H1 (cell line): ENCODE measurements around the gene PCDHGB6. TPM values are rescaled to one million over a fixed set of nuclear protein-coding genes. Genes with fewer than 3 reads are reported as not detected.

ENCODE experiments used
- CTCF ChIA-PET: fragments of 300-600 bp; sonication (Branson Sonifier 250); formaldehyde crosslinking; loops from one replicate; lab custom pipeline; 2021; ENCODE audit not compliant: partially characterized antibody; lab: Charles Lee
- POLR2A ChIA-PET: fragments of 300-600 bp; sonication (Branson Sonifier 250); formaldehyde crosslinking; loops from one replicate; lab custom pipeline; 2021; ENCODE audit warnings: inconsistent platforms; ENCODE audit not compliant: partially characterized antibody; lab: Charles Lee
- DNase-seq, 2 experiments: peaks; one replicate each; pipeline versions ENCODE4 v3.0.0 to v3.0.0-alpha.2; 2010 to 2022; ENCODE audit warnings: low spot score in 2 of 2, low read depth in 1 of 2, mixed read lengths in 1 of 2
- FAIRE-seq: peaks from 2 replicates; lab custom pipeline; 2011; peaks lifted over from hg19 to GRCh38; lab: Jason Lieb, UNC
- H2AFZ ChIP-seq: 2 replicates; pipeline ENCODE4 v1.8.1; 2012; ENCODE audit warnings: low read length, inconsistent platforms
- H2AK5ac ChIP-seq: 2 replicates; pipeline ENCODE4 v1.6.1; 2013; ENCODE audit warnings: low read depth, low read length
- H2BK120ac ChIP-seq: replicated peaks from 2 replicates; pipeline ENCODE3; 2013; ENCODE audit warnings: low read depth, low read length, inconsistent platforms
- H2BK12ac ChIP-seq: 2 replicates; pipeline ENCODE4 v1.6.1; 2013; ENCODE audit warnings: low read depth, low read length
- H2BK15ac ChIP-seq: 2 replicates; pipeline ENCODE4 v1.6.1; 2013; ENCODE audit warnings: low read length
- H2BK20ac ChIP-seq: 2 replicates; pipeline ENCODE4 v1.6.1; 2013; ENCODE audit warnings: low read length
- H2BK5ac ChIP-seq: 2 replicates; pipeline ENCODE4 v1.6.1; 2013; ENCODE audit warnings: low read depth, low read length
- H3K14ac ChIP-seq: 2 replicates; pipeline ENCODE4 v1.6.1; 2013; ENCODE audit warnings: inconsistent platforms; ENCODE audit not compliant: insufficient read length
- H3K18ac ChIP-seq: 2 replicates; pipeline ENCODE4 v1.6.1; 2013; ENCODE audit warnings: low read length; ENCODE audit errors: extremely low read depth
- H3K23ac ChIP-seq: 2 replicates; pipeline ENCODE4 v1.6.1; 2013; ENCODE audit warnings: inconsistent platforms; ENCODE audit not compliant: insufficient read length
- H3K23me2 ChIP-seq: 2 replicates; pipeline ENCODE4 v1.6.1; 2013; ENCODE audit warnings: low read depth, low read length
- H3K27ac ChIP-seq: 2 replicates; pipeline ENCODE4 v1.6.1; 2011; ENCODE audit warnings: low read depth, low read length, inconsistent platforms
- H3K27me3 ChIP-seq, 4 experiments: replicated peaks in 1 of 4; 1 replicate in 1 of 4; 2 replicates in 3 of 4; pipeline versions ENCODE4 v1.6.1 to v1.8.1; 2011 to 2013; ENCODE audit warnings: low read length in 3 of 4, mild to moderate bottlenecking in 3 of 4, inconsistent platforms in 2 of 4, mixed read lengths in 2 of 4, moderate library complexity in 1 of 4; ENCODE audit not compliant: control insufficient read depth in 3 of 4, insufficient read depth in 3 of 4; ENCODE audit errors: extremely low read depth in 1 of 4
- H3K36me3 ChIP-seq, 4 experiments: 2 replicates each; pipeline versions ENCODE4 v1.6.1 to v1.8.1; 2011 to 2013; ENCODE audit warnings: mild to moderate bottlenecking in 4 of 4, low read length in 3 of 4, moderate library complexity in 2 of 4, control low read depth in 1 of 4, inconsistent platforms in 1 of 4; ENCODE audit not compliant: insufficient read depth in 4 of 4, control insufficient read depth in 2 of 4
- H3K4ac ChIP-seq: replicated peaks from 2 replicates; pipeline ENCODE3; 2013; ENCODE audit warnings: low read length, low read depth, mixed read lengths, inconsistent platforms; ENCODE audit not compliant: insufficient read length
- H3K4me1 ChIP-seq, 4 experiments: replicated peaks in 1 of 4; 1 replicate in 1 of 4; 2 replicates in 3 of 4; pipeline versions ENCODE4 v1.6.1 to v1.8.1; 2011 to 2013; ENCODE audit warnings: low read length in 3 of 4, inconsistent platforms in 2 of 4, mixed read lengths in 1 of 4; ENCODE audit not compliant: insufficient read depth in 4 of 4, control insufficient read depth in 3 of 4
- H3K4me2 ChIP-seq, 2 experiments: 2 replicates each; pipeline versions ENCODE4 v1.6.1 to v1.8.1; 2011 to 2013; ENCODE audit warnings: low read depth in 2 of 2, low read length in 2 of 2, control low read depth in 1 of 2, inconsistent platforms in 1 of 2, mild to moderate bottlenecking in 1 of 2; ENCODE audit not compliant: insufficient read depth in 1 of 2
- H3K4me3 ChIP-seq, 4 experiments: fragments of 200-600, 300-600 bp in 1 of 4; sonication (generic), shearing (Covaris generic), sonication (Bioruptor Twin) in 1 of 4; 2 replicates each; pipeline versions ENCODE4 v1.5.1 to v1.8.1; 2011 to 2016; ENCODE audit warnings: low read length in 4 of 4, low read depth in 3 of 4, control low read depth in 2 of 4, inconsistent platforms in 2 of 4, mild to moderate bottlenecking in 2 of 4, mixed read lengths in 1 of 4, moderate library complexity in 1 of 4; ENCODE audit not compliant: insufficient read depth in 2 of 4; ENCODE audit errors: extremely low read depth in 1 of 4
- H3K56ac ChIP-seq: replicated peaks from 2 replicates; pipeline ENCODE3; 2013; ENCODE audit warnings: low read depth, mild to moderate bottlenecking, mixed read lengths, low read length, inconsistent platforms; ENCODE audit not compliant: insufficient read length
- H3K79me1 ChIP-seq: 2 replicates; pipeline ENCODE4 v1.6.1; 2013; ENCODE audit warnings: low read depth, low read length, control low read depth
- H3K79me2 ChIP-seq, 2 experiments: 2 replicates each; pipeline versions ENCODE4 v1.6.1 to v1.8.1; 2012 to 2013; ENCODE audit warnings: low read length in 2 of 2, mild to moderate bottlenecking in 2 of 2, inconsistent platforms in 1 of 2; ENCODE audit not compliant: insufficient read depth in 2 of 2, control insufficient read depth in 1 of 2
- H3K9ac ChIP-seq, 4 experiments: replicated peaks in 1 of 4; 1 replicate in 1 of 4; 2 replicates in 3 of 4; pipeline versions ENCODE4 v1.6.1 to v1.8.1; 2011 to 2013; ENCODE audit warnings: low read depth in 3 of 4, low read length in 3 of 4, control low read depth in 2 of 4, mild to moderate bottlenecking in 2 of 4, moderate library complexity in 2 of 4, inconsistent platforms in 1 of 4; ENCODE audit errors: extremely low read depth in 1 of 4
- H3K9me3 ChIP-seq, 2 experiments: 2 replicates each; pipeline versions ENCODE4 v1.6.1 to v1.8.1; 2012 to 2013; ENCODE audit warnings: mild to moderate bottlenecking in 2 of 2, moderate library complexity in 2 of 2, control low read depth in 1 of 2, inconsistent platforms in 1 of 2, low read depth in 1 of 2, low read length in 1 of 2, mixed read lengths in 1 of 2; ENCODE audit not compliant: insufficient read depth in 2 of 2
- H4K20me1 ChIP-seq, 2 experiments: replicated peaks in 1 of 2; 2 replicates each; pipeline versions ENCODE3 to v1.8.1; 2011 to 2013; ENCODE audit warnings: inconsistent platforms in 2 of 2, low read length in 2 of 2, mild to moderate bottlenecking in 1 of 2; ENCODE audit not compliant: insufficient read depth in 2 of 2, control insufficient read depth in 1 of 2
- H4K5ac ChIP-seq: 2 replicates; pipeline ENCODE4 v1.6.1; 2013; ENCODE audit warnings: low read length, low read depth, mixed read lengths, inconsistent platforms; ENCODE audit not compliant: insufficient read length
- H4K8ac ChIP-seq: 2 replicates; pipeline ENCODE4 v1.8.0; 2013; ENCODE audit warnings: mild to moderate bottlenecking, moderate library complexity, low read length, inconsistent platforms; ENCODE audit not compliant: insufficient read depth; ENCODE audit errors: extremely low read depth
- H4K91ac ChIP-seq: replicated peaks from 2 replicates; pipeline ENCODE3; 2013; ENCODE audit warnings: low read length, mixed read lengths, inconsistent platforms; ENCODE audit not compliant: insufficient read length
- ATF3 ChIP-seq: IDR thresholded peaks from 2 replicates; pipeline ENCODE4 v1.6.1; 2011; ENCODE audit warnings: low read depth, mild to moderate bottlenecking, low read length; ENCODE audit not compliant: insufficient read depth
- CBX8 ChIP-seq: fragments of 300-800, 300-1000 bp; sonication (generic); IDR thresholded peaks from 2 replicates; pipeline ENCODE4 v1.7.1; 2016; ENCODE audit warnings: low read depth, low read length, borderline replicate concordance
- EP300 ChIP-seq, 2 experiments: IDR thresholded peaks; 1 replicate in 1 of 2; 2 replicates in 1 of 2; pipeline ENCODE4 v1.6.1; 2011 to 2012; ENCODE audit warnings: low read depth in 2 of 2, low read length in 2 of 2, mild to moderate bottlenecking in 2 of 2, borderline replicate concordance in 1 of 2, inconsistent platforms in 1 of 2, moderate library complexity in 1 of 2
- GABPA ChIP-seq: IDR thresholded peaks from 2 replicates; pipeline ENCODE4 v1.6.1; 2011; ENCODE audit warnings: mild to moderate bottlenecking, low read length, moderate library complexity, borderline replicate concordance; ENCODE audit not compliant: insufficient read depth
- MAX ChIP-seq: IDR thresholded peaks from 2 replicates; pipeline ENCODE4 v1.6.1; 2012; ENCODE audit warnings: inconsistent platforms
- TAF7 ChIP-seq: optimal IDR thresholded peaks from 2 replicates; pipeline ENCODE3; 2011; ENCODE audit warnings: low read depth, mild to moderate bottlenecking, inconsistent platforms, low read length, moderate library complexity, borderline replicate concordance
- WGBS, 2 experiments: shearing (Covaris generic) in 1 of 2; methylation state at CpG; one replicate each; pipeline versions ENCODE4 v1.1.6 to v1.1.7; 2013 to 2015; ENCODE audit warnings: low lambda C conversion rate in 2 of 2, mixed read lengths in 2 of 2, inconsistent platforms in 1 of 2, low coverage in 1 of 2, missing lambda C conversion rate in 1 of 2; ENCODE audit not compliant: insufficient replicate concordance in 2 of 2, insufficient coverage in 1 of 2, insufficient read length in 1 of 2; ENCODE audit errors: extremely low coverage in 1 of 2, missing lambda C conversion rate in 1 of 2; 5-methylcytosine and 5-hydroxymethylcytosine counted together
- polyA plus RNA-seq, 7 experiments: library from polyadenylated mRNA; depleted of rRNA in 3 of 7; stranded (reverse) in 5 of 7; unstranded in 2 of 7; fragments of >200 nt in 5 of 7; fragments of 200-250 nt in 2 of 7; gene quantifications; 1 replicate in 5 of 7; 2 replicates in 1 of 7; 4 replicates in 1 of 7; pipeline versions ENCODE4 v1.2.1 to v1.2.3, GENCODE V29; 2011 to 2013; ENCODE audit warnings: missing spikeins in 2 of 7, mixed read lengths in 2 of 7
- total RNA-seq: library from RNA; stranded (reverse); fragmentation: NEBNext Ultra II Directional; extraction: Animal tissue kit (Norgen Biotek cat#: 25700); gene quantifications from 2 replicates; pipeline ENCODE4 v1.2.1, GENCODE V29; 2021

PCDHGB6 gene
- total and polyA plus RNA-seq, 2 of the 8 experiments (the other 6 are each of a cell fraction or from before 2014, with no cell fraction given), result 3.4 to 4.1 TPM

GRCh38 chr5:141434006-141434405 is 26.2 kb downstream of the PCDHGB6 start:
- no peak overlapping the region for H2BK12ac ChIP-seq
- H3K27me3 ChIP-seq, result no peaks in the 10 kb centered on the region
- H3K14ac ChIP-seq, result no peak overlapping the region
- H2BK120ac ChIP-seq, result no peak overlapping the region
- no peak overlapping the region for H3K9ac ChIP-seq
- no peak overlapping the region for H3K27ac ChIP-seq
- H4K91ac ChIP-seq, result no peak overlapping the region
- H3K4me1 ChIP-seq, result no peaks in the 10 kb centered on the region
- H4K20me1 ChIP-seq, result no peaks in the 10 kb centered on the region
- no peak overlapping the region for H4K5ac ChIP-seq
- 96% methylated on average over 2 of the region's 2 CpGs; no CpG with 5 or more reads in 1 of the 2 experiments for WGBS, 2 experiments
- ChIA-PET CTCF (interaction anchor here (7.0 kb wide), 1 partner anchor 15 kb away, joined by 67 read pairs; the partner anchor contains the start of genes PCDHGA11 and PCDHGB7), POLR2A (no interaction called here)
- H2AFZ ChIP-seq, result no peak overlapping the region
- H3K56ac ChIP-seq, result no peak overlapping the region
- no peak for DNase-seq
- no peak overlapping the region for H3K4ac ChIP-seq
- H4K8ac ChIP-seq, result no peak overlapping the region
- H3K18ac ChIP-seq, result no peak overlapping the region
- no peak overlapping the region for H2BK15ac ChIP-seq
- no peak overlapping the region for H3K4me2 ChIP-seq
- no peak overlapping the region for H3K23ac ChIP-seq
- no peak overlapping the region for H2BK5ac ChIP-seq
- peaks cover 18 to 28% of the 10 kb centered on the region in 2 experiments for H3K9me3 ChIP-seq
- H3K36me3 ChIP-seq, result peaks cover 0 to 6% (median 0%) of the 10 kb centered on the region in 4 experiments; a peak in 2 of 8 replicates
- H2AK5ac ChIP-seq, result no peak overlapping the region
- no peak overlapping the region for H2BK20ac ChIP-seq
- no peaks in the 10 kb centered on the region for H3K79me1 ChIP-seq
- H3K4me3 ChIP-seq, result no peak overlapping the region
- FAIRE-seq, result no peak
- no peaks in the 10 kb centered on the region for H3K23me2 ChIP-seq
- no peaks in the 10 kb centered on the region for H3K79me2 ChIP-seq
- TF ChIP-seq GABPA (no peak), CBX8 (no peak), EP300 (IDR thresholded peaks at IDR 0.05; ENCODE audit: borderline replicate concordance in 1 of 2, low read depth in 2 of 2, low read length in 2 of 2) (no peak), ATF3 (no peak), MAX (no peak), TAF7 (no peak)
